HG03159 (cell line): Measurements from ENCODE around the gene KRT37.
"Not testable (repeated sequence)": the region's sequence is repeated elsewhere in the genome, so short reads cannot be mapped to it uniquely, and the experiment has no call there.

Experiments used
- ATAC-seq: cut with Tn5 transposase; IDR thresholded peaks from one replicate; pipeline ENCODE4 v1.9.1; 2021; ENCODE audit warnings: mild to moderate bottlenecking, moderate library complexity; ENCODE audit not compliant: unreplicated experiment

Gene KRT37

DNA sequence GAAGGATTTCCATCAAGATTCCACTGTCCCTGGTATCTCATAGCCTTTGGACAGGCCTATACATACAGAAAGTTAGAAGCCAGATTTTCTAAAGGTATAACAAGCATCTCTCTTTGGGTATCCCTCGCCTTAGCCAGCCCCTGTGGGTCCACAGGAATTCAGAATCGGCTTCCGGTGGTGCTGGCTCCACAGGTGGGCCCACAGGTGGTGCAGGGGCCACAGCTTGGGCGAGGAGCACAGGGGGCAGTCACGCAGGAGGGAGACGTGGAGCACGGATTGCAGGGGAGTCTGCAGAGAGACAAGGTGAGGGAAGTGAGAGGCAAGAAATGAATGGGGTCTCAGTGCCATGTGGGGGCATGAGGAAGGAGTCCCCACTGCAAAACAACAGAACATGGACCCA, 12.9 kb upstream of the KRT37 start:
- ATAC-seq, result no peak

DNA sequence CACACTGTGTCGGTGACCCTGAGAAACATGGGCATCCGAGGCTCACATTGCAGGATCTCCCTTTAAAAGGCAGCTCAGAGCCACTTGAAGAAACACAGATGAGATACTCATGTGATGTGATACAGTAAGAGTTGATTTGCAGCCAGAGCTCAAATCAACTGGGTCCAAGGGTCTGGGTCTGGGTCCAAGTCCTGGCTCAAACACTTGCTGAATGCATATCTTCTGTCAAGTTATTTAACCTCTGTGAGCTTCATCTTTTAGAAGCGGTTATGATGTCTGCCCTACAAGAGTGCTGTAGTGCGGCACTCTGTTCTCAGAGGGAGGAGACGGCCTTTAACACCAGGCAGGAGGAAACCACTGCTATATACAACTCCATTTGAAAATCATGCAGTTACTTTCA, 10.0 kb upstream of the KRT37 start:
- no peak for ATAC-seq

DNA sequence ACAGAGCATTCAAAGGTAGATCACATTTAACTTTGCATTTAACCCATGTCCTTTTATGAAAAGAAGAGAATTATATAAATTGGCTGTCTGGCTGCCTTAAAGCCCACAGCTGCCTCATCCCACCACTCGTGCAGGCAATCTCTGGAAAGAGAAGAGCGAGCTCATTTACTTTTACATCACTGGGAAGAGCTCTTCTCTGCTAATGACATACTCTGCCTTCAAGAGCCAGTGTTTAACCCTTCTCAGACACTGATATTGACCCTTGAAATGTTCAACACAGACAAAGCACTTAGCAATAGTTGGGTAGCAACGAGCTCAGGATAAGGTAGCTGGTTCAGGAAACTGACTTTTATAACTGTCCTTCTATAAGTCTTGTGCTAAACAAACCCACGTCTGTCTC, 9.6 kb upstream of the KRT37 start:
- no peak for ATAC-seq

DNA sequence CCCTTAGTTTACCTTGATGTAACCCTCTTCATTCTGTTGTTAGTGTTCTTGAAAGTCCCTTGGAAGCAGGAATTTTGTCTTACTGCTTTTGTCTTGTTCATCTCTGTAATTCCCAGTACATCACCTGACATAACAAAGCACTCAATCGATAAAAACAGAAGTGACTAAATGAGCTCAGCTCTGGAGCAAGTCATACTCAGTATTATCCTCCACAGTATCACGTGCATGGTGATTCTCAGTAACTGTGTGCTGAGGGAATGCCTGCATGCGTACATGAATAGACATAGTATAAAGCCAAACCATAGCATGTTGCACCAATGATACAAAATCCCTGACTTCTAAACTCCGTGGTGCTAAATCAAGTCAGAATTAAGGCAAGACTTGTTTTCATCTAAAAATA, 9.2 kb upstream of the KRT37 start:
- no peak for ATAC-seq

DNA sequence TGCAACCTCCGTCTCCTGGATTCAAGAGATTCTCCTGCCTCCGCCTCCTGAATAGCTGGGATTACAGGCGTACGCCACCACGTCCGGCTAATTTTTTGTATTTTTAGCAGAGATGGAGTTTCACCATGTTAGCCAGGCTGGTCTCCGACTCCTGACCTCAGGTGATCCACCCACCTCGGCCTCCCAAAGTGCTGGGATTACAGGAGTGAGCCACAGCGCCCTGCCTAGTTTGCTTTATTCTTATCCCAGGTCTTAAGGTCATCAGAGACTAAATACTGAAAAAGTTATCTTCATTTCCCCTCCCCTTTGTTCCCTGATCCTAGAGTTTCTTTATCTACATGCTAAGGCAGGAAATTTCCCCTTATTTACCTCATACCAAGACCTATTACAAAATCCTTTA, 6.0 kb upstream of the KRT37 start:
- ATAC-seq, result not testable (repeated sequence)

DNA sequence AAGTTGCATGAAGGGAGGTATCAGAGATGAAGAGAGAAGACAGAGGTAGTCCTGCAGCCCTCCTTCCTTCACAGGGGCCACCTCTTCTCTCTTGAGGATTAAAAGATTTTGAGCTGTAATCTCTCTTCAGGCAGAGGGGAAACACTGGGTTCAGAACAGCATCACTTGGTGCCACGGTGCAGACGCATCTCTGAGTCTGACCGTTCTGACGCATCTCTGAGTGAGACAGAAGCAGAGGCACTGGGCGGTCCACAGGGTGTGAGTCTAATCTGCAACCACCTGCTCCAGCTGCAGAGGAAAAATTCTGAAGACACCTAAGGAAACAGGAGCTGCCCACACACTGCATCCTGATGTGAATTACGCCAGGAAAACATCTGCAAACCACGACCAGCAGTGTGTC, 5.3 kb upstream of the KRT37 start:
- no peak for ATAC-seq

DNA sequence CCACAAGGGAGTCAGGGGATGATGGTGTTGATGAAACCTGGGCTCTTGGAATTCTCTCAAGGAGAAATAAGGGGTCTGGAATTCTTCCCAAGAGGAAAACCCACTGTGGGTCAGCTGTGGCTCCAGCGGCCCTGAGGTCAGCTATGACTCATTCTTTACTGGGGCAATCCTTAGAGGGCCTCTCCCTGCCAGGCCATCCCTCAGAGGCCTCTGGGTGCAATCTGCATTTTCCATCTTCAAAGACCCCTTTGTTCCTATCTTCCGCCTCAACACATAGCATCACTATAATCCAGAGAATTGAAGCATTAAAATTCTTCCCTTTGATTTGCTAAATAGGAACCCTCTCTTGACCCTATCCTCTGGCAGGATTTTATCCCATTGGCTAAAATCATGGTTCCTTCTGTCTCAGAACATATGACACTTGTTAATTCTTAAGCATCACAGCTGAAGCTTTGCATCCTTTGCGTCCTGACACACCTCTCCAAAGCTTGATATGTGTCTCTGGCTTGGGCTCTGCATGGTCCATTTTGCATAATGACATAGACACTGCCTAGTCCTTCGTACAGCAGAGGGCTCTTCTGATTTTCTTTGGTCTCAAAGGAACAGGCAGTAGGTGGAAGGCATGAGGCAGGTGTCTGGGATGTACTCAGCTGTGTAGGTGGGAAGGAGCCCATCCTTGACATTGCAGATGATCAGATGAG, 4.4 kb upstream of the KRT37 start:
- ATAC-seq, result no peak

DNA sequence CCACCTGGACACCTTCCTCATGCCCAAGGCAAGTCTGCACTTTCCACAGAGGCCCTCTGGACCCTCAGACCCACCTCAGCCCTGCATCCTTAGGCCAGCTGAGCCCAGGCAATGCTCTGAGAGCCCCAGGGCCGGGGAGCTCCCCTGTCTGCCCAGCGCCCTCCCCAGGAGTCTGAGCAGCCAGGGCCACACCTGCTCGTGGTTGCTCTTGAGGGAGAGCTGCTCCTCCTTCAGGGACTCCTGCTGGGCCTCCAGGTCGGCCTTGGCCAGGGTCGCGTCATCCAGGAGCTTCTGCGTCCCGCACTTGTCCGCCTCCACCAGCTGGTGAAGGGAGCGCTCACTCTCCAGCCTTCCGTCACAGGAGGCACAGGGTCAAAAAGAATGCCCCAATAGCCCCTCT, 1.8 kb downstream of the KRT37 start:
- not testable (repeated sequence) for ATAC-seq

DNA sequence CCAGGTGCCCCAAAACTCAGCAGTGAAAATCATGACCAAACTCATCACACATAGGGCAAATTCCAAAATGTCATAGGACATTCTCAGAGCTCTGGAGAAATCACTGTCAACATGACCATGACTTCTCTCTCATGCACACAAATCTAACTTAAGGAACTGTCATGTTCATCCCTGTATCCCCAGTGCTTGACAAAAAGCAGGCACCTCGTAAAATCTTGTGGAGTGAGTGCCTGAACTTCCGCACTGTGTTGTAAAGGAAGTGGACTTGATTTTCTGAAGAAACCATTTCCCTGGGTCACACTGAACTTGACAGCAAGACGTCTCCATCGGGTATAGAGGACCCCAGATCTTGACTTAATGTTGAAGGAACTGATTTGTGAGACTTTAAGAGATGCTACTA, 2.8 kb downstream of the KRT37 start:
- no peak for ATAC-seq

DNA sequence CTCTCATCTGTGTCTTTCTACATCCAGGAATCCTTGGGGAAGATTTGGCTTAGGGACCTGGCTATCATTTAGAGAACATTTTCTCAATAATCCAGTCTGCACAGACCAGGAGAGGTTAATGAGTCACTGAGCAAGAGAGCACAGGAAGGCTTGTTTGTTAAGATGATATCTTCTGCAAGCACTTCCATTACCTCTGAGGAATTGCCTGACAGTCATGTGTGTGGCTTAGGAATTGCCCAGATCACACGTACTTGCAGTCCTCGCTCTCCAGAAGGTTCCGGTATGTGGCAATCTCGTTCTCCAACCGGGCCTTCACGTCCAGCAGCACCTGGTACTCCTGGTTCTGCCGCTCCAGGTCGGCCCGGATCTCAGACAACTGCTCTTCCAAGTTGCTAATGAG, 3.3 kb downstream of the KRT37 start:
- ATAC-seq, result no peak

DNA sequence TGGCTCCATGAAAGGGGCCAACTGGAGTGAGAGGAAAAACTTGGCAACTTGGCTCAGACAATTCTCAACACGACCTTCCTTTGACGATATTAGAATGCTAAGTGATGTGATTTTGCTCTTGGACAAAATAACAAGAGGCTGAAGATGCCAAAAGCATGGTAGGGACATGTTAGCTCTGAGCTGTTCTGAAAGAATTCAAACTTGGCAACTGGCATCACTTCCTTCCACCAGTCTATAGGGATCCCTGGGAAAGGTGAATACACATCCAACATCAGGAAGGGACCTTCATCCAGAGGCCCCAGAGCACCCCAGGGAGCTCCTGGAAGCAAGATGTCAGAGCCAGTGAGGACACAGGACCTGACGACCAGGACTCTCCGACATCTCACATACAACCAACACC, 4.3 kb downstream of the KRT37 start:
- ATAC-seq, result no peak

DNA sequence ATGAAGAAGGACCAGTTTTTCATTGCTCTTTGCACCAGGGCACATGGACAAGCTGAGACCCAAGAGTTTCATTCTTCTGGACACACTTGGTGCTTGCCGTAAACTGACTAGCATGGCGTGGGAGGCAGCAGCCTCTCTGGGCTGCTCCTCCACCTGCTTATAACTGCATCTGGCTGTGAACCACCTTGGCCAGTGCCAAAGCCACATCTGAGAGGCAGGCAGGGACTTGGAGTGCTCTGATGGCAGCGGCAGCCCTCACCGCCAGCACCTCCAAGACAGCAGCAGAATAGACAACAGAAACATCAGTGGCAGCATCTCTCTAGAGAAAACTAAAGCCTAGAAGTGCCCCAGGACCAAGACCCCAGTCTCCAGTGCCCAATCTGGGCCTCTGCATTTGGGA, 4.7 kb downstream of the KRT37 start:
- no peak for ATAC-seq

DNA sequence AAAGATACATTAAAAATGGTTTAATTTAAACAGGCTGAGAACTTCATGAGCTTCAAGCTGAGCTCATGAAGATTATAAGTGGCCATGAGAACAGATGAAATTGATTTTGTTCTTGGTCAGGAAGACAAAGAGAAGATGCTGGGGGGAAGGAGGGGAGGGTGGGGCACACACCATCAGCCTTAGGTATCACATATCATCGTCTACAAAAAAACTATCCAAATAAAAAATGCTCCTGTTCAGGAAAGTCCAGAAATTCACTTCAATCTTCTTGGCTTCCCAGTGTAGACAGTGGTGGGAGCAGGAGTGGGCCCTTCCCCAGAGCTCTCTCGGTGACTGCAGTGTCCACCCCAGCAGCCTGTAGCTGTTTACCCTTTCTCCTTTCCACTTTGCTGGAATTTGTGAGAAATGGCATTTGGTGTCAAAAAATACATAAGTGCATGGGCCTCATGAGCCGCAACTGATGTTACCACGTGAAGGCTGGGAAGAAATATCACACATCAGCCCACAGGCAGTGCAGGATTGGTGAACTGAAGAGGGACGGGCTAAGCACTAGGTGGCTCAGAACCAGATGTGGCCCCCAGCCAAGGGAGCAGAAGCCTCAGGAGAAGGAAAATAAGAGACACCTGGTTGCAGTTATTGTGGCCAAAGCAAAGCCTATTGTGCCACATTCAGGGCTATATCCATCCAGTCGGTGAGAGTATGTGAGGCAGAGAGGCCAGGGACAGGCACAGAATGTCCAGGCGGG, 6.1 kb downstream of the KRT37 start:
- ATAC-seq, result no peak

DNA sequence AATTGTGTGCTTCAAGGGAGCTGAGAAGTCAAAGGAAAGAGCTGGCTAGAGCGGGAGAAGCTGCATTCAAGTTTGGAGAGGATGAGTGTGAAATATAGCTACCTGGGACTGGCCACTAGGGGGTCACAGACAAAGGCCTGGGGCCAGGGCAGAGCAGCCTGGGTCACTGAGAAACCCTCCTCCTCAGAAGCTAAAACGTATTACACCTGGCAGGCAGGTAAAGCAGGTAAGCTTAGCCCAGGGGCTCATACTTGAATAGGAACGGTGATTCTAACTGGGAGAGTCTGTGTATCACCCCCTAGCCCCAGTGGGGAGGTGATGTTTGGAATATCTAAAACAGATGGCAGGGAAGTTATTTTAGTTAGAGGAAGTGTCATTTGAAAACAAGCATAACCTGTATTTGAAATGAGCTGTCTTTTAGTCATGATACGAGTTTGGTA, 6.8 kb downstream of the KRT37 start:
- no peak for ATAC-seq

DNA sequence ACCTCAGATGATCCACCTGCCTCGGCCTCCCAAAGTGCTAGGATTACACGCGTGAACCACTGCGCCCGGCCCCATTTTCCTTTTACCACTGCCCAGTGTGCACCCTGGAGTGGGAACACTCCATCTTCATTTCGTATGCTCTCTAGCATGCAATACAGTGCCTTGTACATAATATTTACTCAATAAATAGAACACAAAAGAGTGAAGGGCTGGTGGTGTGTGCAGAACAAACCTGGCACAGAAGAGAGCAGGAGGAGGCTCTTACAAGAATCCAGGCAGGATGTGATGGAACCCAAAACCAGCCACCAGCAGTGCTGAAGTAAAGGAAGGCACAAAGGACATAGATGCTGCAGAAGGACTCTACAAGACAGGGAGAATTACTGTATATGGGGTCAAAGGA, 7.3 kb downstream of the KRT37 start:
- no peak for ATAC-seq

DNA sequence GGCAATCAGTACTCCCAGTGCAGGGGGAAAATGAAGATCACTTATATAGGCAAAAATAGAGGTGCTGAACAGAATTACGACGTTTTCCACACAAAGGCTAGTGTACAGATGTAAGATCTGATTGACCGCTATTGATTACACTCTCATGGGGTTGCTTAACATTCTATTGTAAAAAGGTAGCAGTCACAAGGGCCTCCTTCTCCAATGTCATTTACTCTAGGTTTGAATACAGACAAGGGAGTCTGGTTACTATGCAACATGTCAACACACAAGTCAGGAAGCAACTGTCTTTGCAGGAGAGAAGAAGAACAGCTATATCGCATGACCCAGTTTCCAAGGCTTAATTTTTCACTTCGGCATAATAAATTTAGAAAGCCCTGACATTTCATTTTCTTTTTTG, 7.9 kb downstream of the KRT37 start:
- no peak for ATAC-seq

DNA sequence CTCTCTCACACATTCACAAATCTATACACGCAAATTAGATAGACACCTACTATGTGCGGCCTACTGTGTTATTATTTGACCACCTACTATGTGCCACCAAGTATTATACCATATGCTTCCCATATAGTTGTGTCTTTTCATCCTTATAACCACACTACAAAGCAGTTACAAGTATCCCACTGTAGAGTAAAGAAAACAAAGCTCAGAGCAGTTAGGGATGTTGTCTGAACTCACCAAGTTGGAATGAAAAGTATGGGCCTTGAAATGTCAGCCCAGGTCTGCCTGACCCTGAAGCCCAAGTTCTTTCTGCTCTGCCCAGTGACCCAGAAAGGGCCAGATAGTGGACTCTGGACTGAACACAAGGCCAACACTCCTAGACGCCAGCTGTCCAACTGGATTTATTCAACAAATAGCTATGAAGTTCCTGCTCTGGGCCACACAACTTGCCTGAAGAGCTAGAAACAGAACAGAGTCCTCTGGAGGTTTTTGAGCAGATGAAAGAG, 8.5 kb downstream of the KRT37 start:
- no peak for ATAC-seq

DNA sequence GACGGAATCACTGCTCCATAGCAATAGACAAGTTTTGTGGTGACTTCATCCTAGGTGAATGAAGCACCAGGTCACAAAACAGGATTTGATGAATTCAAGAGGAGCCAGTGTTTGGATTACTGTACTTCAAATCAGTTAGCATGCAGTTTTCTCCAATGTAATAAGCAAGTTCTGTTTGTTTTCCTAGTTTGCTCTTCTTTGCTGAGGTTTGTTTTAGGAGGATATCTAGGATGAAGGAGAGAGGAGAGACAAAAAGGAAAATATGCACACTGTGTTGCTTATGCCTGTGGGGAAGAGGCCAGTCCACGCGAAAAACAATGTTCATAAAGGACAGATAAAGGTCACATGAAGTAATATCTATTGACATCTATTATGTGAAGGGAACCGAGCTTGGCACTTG, 9.0 kb downstream of the KRT37 start:
- no peak for ATAC-seq

DNA sequence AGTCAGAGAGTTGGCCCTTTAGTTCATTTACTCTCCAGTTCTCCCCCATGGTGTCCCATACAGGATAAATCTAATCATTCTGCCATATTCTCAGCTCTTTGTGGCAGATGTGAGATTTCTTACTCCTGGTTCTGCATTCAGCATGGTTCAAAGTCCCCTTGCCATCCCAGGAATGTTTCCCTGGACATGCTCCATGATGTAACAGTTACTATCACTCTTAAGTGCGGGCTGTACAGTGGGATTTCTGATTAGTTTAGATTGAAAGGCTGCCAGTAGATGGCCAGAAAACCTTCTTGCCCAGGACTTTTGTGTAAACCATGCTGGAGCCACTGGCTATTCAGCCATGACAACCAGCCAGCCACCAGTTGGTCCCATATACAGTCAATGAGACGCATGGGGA, 10.4 kb downstream of the KRT37 start:
- ATAC-seq, result no peak

DNA sequence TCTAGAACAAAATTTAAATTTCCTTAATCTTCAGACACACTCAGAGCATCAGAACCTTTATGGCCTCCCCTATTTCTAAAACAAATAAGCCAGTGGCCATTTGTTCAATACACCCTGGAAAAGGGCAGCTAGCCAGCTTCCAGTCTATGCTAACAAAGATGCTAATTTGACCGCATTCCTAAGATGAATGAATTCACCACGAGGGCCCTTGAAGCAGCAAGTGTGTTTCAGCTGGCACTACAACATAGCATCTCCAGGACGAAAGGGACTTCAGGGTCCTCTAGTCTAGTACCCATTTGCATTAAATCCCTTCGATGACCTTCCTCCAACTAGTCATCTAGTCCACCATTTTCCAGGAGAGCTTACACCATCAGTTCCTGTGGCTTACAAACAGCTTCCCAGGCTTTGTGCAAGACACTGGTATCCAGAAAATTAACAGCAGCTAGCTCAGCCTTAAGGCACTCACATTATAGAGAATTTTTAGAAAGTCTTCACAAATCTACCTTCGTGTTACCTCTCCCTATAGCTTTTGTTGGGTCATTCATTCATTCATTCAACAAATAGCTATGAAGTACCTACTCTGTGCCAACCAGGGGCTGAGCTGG, 10.9 kb downstream of the KRT37 start:
- no peak for ATAC-seq

DNA sequence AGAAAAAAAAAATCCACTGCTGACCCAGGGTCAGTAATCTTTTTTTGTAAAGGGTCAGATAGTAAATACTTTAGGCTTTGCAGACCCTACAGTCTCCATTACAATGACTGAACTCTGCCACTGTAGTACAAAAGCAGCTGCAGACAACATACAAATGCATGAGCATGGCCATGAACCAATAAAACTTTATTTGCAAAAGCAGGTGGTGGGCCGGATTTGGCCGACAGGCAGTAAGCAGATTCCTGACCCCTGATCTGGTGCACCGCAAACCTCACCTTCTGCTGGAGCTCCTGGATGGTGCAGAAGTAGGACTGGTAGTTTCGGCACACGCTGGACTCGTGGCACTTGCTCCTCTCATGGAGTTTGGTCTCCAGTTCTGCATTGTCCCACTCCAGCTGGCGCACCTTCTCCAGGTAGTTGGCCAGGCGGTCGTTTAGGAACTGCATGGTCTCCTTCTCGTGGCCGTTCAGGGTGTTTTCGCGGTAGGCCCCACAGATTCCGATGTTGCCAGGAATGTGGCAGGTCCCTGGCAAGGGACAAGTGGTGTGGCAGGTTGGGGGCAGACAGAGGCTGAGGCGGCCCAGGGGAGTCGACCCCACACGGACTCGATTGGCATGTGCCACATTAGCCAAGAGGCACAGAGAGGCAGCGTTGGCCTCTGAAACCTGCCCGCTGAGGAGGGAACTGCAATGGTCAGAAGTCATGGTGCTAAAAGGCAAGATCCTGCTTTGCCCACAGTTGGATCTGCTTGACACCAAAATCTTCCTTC, 13.1 kb downstream of the KRT37 start:
- ATAC-seq, result no peak
